Activated T-cell treated with anti-CD3 and anti-CD28 coated beads for 4 hours (primary cell): ENCODE measurements around the gene ZBTB18.

ENCODE experiments used
- DNase-seq: peaks from one replicate; pipeline ENCODE4 v3.0.0-alpha.2; 2020

ZBTB18 gene

DNA sequence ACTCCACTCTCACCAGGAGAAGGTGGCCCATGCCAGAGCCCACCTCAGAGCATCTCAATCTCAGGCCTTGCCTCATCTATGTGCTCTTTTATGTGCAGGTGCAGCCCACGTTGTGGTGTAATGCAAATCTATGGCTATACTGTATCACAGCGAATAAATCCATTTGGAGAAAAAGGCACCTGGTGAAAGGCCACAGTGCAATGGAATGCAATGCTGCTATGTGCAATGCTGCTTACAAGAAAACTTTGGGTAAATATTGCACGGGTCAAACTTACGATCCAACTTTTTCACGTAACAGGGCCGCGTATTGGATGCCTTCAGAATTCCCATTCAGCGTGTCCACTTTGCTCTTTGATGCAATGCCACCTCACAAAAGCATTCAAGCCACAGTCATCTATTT is 13.5 kb downstream of the ZBTB18 start:
- DNase-seq: no peak

DNA sequence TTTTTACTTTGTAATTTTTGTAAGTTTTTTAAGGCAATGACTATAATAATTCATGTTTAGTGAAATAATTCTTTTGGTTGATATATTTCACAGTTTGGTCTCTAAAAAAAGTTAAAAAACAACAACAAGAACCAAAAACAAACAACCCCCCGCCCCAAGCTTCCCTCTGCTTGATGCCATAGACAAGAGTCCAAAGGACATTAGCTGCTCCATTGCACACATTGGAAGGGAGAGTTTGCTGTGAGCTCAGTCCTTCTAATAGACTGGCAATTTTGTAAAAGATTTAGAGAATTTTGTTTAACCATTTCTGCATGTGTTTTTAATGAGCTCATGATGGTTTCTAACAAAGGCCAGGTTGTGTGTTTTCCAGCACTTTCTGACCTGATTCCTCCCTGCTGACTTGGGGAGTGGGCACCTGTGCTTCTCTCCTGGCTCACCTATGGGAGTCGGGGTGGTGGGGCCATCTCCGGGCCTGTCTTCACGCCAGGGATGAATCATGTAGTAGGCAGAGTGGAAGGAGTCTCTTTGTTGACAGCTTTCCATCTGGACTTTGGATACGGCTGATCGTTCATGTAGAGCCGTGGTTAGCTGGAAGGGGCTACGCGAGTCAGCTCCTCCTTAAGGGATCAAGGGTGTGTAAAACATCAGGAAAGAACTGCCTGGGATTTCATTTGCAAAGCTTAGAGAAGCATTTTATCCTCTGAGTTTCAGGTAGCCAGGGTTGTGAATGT is 14.1 kb downstream of the ZBTB18 start:
- no peak for DNase-seq

DNA sequence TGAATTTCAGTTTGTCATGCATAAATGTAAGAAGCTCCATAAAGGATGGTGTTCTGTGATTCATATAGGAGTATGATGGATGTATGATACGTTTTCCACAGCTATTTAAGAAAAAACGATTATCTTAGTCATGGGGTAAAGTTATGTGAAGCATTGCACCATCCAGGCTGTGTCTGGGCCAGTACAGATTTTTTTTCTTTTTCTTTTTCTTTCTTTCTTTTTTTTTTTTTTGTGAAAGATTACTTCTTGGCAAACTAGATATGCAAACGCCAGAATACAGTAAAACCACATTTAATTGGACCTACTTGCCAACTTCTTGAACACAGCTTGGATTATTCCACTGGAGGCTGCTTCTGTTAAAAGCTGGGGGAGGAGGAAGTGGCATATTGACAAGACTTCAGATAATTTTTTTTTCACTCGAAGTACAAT is 14.9 kb downstream of the ZBTB18 start:
- DNase-seq: no peak

DNA sequence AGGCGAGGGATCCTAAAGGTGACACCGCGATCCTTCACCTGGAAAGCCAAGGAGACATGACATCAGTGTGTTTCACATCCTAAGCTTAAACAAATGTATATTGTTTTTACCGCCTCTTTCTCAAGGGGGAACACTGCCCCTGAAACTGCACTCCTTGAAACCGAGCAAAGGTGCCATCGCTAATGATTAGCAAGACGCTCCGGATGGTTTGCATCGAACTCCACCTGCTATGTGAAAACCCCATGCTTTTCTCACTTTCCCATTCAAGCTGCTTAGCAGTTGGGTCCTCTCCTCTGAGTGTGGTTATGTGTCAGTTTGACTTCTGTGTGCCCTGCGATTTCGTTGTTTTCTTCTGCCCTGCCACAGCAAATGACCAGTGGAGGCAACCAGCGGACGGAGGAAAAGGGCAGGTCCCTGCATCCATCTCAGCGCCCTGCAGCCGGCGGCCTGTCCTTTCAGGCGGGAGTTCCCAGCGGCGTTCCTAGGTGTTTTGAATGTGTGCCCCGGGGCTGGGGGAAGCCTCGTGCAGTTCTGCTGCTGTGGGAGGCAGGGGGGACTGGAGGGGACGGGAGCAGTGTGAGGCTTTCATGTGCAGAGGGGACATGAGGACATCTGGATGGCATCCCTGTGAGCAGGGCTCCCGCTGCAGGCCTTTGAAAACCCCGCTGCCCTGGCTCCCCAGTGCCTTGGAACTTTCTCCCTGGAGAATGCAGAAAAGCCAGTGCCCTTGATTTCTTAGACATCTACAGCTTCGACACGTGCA is 16.1 kb downstream of the ZBTB18 start:
- DNase-seq: no peak

DNA sequence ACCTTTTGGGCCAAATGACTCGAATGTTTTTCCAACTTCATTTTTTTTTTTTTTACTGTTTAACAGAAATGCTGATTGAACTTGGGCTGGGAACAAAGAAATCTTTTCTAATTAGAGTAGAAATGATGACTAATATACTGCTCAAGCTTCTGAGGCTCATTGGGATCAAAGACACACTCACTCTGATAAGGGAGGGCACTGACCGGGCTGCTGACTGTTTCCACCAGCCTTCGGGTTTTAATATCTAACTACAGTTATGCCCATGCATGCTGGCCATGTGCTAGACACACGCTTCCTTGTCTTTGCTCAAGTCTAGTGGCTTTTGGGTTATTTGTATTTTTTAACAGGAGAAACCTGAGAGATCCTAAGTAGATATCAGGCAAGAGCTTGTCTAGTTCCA is 16.8 kb downstream of the ZBTB18 start:
- no peak for DNase-seq

DNA sequence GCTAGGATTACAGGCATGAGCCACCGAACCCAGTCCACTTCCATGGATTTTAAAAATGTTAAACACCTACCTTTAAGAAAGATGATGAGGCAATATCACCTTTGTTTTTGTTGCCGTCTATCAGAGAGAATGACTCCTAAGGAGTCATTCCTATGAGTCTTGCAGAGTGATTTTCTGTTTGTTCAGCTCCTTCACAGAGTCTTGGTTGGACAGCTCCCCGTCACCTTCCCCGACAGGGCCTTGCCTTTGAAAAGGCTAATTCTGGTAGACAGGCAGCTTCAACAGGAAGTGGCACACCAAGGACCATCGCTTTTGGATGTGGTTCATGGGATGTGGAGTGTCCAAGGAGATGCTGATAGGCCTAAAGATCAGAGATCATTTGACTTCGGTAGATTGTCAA is 17.5 kb downstream of the ZBTB18 start:
- DNase-seq: no peak

DNA sequence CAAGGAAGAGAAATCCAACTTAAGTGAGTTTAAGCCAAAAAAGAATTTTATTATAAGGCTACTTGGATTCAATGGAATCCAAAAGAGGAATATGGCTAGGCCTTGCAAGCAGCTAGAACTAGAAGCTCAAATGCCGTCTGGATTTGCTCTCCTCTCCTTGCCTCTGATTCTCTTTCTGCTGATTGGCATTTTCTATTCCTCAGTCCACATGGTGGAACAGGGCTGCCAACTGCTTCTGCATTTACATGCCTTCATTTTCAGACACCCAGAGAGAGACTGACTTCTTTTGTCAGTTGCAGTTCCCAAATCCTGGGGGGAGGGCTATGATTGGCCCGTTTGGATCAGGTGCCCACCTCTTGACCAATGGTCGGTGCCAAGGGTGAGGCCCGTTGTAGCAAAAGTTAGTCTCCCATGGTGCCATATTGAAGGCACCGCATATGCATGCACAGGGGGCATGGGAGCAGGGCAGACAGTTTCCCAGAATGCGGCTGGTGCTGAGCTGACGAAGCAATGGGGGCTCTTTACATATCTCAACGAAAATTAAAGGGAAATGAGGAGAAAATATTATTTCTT is 18.3 kb downstream of the ZBTB18 start:
- DNase-seq: no peak

DNA sequence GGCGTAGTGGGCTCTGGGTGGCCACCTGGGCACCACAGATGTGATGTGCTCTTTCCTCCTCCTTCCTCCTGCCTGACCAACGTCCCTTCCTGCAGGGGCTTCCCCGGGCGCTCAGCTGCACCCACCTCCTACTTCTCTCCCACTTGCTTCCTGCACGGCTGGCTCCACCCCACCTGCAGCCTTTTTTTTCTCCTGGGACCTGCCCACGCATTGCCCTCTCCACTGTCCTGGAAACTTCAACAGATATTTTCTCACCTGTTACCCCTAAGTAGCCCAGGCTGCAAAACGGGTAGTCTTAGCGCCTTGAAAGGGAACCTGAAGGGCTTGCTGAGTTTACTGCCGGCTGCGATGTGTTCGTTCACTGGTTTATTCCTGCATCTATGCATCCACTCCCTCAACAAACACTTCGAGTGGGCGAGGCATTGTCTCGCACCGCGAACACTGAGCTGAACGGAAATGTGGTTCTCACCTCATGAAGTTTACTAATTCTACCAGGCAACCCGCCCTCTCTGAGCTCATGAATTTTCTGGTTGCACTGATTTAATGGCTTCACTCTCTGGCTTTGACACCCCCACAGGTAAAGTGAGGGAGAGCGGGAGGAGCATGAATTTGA is 23.6 kb downstream of the ZBTB18 start:
- peak; percentile 48 for DNase-seq

DNA sequence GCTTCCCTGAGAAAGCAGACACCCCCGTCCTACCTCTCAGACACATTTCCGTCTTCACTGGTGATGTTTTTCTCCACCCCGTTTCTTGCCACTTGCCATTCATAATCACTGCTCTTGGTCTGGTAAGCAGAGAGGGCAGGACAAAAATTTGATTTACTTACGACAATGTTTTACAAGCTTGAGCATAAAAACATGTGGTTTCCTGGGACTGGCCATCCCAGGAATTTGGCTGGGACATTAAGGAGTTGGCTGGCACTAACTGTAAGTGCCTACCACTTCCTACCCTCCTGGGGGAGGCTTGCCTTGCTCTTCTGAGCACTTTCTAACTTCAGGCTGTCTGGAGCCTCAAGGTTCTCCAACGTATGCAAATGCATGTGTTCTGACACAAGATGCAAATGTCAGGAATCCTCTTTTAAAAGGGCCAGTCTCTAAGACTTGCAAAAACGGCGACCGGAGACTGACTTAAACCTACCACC is 24.2 kb downstream of the ZBTB18 start:
- DNase-seq: no peak

DNA sequence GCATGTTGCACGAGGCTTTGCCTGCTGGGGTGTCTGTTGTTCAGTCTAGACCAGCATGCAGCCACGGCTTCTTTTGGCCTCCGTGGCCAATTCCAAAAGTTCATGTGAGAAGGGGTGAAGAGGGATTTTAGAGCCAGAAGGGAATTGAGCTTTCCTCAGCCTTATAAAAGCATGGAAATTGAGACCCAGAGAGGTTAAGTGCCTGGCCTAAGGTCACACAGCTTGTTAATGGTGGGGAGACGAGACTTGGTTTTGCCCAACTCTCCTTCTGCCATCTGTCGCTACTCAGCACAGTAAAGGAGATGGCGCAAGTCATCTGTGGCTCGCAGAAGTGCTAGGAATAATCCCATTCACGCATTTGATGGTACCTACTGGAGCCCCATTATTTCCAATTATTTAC is 25.7 kb downstream of the ZBTB18 start:
- no peak for DNase-seq

DNA sequence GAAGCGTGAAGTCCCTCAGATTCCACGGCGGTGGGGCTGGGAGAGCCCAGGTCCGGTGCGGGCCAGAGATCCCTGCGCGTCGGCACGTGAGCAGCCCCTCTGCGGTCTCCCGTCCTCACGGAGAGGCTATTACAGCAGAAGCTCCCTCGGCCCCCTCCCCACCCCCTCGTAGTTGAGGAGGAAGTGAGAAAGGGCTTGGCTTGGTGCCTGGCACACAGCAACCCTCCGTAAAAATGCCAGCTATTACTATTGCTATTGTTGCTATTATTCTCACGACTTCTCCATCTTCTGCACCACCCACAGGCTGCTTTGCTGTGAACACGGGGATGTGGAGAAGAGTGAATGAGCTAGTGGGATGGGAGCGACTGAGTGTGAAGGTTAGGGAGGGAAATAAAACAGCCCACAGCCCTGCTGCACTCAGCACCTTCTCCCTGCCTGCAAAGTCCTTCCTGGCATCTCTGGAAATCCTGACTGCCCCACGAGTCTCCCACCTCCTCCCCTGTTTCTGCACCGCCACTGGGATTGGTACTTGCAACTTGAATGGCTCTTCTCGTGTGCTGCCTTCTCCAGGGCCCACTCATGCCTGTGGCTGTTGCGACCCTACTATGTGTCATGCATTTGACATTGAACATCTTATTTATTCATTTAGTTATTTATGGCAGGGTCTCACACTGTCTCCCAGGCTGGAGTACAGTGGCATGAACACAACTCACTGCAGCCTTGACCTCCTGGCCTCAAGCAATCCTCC is 26.6 kb downstream of the ZBTB18 start:
- no peak for DNase-seq

DNA sequence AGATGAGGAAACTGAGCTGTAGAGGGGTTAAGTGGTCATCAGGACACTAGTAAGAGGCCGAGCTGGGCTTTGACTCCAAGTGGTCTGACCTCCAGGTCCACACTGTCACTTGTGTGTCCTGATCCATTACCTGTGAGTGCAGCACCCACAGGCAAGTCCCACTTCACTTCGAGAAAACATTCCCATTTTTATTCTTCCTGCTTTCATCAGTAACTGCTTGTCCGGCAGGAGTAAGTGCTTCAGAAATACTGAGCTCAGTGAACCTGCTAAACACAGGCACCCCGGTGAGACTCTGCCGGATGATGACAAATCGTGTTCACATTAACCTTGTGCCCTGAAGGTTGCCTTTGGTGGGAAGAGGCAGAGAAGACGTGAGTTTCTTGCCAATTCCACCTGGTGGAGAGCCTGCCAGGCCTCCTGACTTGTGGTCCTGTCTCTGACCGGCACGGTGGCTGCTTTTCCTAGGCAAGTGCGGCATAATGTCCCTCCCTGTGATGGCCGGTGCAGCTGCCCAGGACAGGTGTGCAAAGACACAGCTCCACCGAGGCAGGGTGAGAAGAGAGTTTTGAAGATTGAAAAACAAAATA is 29.4 kb downstream of the ZBTB18 start:
- no peak for DNase-seq

DNA sequence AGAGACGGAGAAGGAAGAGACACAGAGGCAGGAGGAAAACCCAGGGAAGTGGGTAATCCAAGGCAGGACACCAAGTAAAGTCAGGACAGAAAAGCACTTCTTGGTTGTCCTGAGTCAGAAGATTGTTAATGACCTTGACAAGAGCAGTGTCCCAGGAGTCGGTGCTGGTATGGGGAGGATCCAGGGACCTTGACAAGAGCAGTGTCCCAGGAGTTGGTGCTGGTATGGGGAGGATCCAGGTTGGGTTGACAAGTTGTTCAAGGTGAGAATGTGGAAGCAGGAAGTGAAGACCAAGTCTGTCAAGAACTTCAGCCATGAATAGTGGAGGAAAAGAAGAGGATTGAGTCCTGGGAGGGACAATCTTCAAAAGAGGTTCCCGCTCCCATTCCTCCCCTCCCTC is 31.9 kb downstream of the ZBTB18 start:
- no peak for DNase-seq

DNA sequence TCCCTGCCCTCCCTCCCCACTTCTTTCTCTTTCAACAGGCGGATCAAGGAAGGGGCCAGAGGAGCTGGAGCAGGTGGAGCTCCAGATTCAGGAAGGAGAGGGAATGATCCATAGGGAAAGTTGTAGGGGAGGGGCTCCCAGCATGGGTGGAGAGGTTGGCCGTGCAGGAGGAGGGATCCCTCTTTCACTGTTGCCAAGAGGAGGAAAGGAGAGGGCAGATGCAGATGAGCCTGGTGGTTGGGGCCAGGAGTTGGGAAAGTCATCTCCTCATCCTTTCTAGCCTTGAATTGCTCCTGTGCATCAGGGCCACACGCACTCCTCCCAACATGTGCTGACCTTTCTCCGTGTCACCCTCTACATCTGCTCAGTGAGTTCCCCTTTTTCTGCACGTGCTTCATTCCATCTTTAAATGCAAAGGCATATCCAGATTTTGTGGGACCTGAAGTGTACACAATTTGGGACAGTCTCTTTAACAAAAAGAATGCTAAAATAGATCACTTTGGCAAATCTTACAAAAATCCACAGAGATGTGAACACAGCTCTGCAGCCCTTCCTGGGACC is 32.4 kb downstream of the ZBTB18 start:
- no peak for DNase-seq

DNA sequence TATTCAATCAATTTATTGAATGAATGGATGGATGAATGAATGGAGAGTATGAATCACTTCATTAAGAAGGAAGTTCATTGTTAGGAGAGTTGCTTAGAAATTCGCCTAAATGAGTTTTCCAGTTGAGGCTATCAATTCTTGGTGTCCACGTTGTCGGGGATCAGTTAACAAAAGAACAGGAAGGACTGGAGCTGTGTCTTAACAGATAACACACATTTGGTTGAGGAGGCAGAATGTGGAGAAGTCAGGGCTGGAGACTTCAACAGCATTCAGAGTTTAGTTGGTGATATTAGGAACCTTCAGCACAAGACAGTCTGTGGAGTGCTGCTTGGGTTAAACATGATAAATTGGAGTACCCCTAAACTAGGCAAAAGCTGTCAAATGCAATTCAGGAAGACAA is 33.7 kb downstream of the ZBTB18 start:
- DNase-seq: no peak

DNA sequence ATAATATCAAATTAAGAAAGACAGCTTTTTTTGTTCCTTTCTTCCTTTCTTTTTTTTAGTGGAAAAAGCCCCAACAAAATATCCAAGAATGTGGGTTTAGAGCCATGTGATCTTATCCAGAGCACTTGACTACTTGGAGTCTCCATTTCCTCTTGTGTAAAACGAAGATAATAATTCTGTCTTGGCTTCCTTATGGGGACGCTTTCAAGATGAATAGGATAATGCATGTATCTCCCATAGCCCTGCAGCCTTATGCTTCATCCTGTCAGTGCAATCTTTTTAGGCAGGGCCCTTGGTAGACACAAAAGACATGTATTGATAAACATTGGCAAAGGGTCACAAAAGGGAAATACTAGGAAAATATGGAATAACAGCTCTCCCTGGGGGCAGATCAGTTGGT is 34.8 kb downstream of the ZBTB18 start:
- DNase-seq: no peak

DNA sequence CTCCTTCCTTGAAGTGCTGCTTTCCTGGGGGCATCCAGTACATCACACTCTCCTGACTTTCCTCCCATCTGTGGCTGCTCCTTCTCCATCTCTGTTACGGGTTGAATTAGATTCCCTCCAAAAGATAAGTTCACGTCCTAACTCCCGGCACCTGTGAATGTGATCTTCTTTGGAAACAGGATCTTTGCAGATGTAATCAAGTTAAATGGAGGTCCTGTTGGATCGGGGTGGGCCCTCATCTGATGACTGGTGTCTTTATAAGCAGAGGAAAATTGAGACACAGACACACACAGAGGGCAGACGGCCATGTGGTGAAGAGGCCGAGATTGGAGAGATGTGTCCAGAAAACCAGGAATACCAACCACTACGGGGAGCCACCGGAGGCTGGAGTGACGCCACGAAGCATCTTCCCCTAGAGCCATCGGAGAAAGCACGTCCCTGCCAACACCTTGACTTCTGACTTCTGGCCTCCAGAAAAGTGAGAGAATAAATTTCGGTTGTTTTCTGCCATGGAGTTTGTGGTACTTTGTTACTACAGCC is 36.0 kb downstream of the ZBTB18 start:
- DNase-seq: no peak

DNA sequence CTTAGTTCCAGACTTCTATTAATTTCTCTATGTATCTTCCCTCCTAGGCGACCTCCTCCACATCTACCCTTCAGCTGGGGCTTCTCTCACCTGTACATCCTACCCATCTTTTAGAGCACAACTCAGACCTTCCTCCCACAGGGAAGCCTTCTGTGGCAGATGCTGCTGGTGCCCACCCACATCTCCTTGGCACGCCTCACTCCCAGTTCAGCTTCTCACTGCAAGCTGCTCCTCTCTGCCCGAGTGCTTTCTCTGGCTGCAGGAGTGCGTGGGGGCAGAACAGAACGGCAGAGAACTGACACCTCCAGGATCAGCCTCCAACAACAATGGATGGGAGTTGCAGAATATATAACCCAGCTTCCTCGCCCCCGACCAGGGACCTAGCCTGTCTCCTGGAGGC is 36.5 kb downstream of the ZBTB18 start:
- DNase-seq: no peak

DNA sequence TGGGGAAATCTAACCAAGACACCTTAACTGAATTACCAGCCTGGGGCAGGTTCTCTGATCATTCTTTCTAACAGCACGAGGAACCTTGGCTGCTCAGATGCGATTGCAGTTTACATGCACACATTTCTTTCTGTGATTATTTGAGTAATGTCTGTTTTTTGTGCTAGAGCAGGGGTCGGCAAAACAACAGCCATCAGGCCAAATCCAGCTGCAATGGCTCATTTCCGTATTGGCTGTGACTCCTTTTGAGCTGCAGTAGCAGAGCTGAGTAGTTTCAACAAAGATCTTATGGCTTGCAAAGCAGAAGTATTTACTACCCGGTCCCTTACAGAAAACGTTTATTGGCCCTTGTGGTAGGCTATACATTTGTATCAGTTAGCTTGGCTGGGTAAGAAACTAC is 37.1 kb downstream of the ZBTB18 start:
- DNase-seq: no peak

DNA sequence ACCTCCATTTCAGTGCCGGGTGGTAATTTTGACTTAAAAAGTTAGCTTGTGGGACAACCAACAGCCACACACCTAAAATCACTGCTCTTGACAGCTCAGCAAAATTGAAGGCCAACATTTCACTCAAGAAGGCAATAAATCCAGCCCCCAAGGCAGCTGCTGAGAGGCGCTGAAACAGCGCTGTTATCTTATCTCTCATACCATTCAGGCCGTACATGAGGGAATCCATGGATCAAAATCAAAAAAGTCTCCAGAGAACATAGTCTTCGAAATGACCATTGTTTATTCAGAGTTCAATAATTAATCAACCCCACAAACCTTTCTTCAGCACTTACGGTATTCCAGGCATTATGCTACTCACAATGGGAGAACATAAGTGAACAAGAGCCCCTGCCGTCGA is 38.5 kb downstream of the ZBTB18 start:
- no peak for DNase-seq

DNA sequence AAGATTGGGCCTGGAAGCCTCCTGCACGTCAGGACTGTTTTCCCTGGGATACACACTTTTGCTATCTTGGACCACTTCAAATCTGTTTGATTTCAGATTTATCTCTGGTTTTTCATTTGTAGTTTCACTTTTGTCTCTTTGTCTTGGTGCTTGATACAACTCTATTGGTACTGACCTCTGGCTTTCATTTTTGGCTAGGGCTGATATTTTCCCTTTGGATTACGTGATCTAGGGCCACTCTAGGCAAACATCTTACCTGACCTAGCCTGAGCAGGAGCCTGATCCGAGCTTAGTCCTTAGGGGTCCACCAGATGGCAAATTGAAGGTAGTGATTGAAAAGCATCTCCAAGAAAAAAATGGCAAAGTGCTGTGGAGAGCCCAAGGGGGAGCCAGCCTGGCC is 39.6 kb downstream of the ZBTB18 start:
- DNase-seq: no peak
